ENCODE measurements around the gene SGPP1. TPM values are rescaled to one million over a fixed set of nuclear protein-coding genes. Genes with fewer than 3 reads are reported as not detected.
"Not testable (repeated sequence)": the region's sequence is repeated elsewhere in the genome, so short reads cannot be mapped to it uniquely, and the experiment has no call there.

SGPP1 gene
- total RNA-seq, 1 donor from 2014 or later = 6.5 TPM

DNA sequence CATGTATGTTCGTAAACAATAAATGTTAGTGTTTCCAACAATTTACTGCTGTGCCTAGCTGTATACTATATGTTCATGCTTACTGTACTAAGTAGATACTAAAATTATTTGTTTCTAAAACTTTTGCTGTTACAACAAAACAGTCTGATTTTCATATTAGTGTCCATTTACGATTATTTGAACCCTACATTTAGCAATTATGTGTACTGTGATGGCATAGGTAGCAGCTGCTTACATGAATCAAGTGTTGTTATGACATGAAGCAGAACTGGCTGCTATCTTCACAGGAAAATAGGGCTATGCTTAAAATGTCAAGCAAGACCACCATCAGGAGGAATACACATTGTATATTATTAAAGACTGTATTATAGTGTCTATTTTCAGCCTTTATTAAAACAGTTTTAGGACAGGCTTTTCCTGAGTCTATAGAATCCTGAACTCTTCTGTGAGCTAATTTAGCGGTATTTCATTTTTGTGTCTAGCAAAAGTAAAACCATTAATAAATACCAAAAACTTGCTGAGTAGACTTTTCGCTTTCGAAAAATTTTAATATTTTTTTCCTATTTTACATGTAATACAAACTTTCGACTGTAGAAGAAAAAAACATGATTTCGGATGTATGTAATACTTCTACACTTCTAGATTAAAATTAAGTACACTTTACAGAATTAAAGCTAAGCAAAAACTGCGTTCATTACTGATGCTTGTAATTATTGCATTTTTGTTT, 85.0 kb downstream of the SGPP1 start:
- TF ChIP-seq, protein P1, sequence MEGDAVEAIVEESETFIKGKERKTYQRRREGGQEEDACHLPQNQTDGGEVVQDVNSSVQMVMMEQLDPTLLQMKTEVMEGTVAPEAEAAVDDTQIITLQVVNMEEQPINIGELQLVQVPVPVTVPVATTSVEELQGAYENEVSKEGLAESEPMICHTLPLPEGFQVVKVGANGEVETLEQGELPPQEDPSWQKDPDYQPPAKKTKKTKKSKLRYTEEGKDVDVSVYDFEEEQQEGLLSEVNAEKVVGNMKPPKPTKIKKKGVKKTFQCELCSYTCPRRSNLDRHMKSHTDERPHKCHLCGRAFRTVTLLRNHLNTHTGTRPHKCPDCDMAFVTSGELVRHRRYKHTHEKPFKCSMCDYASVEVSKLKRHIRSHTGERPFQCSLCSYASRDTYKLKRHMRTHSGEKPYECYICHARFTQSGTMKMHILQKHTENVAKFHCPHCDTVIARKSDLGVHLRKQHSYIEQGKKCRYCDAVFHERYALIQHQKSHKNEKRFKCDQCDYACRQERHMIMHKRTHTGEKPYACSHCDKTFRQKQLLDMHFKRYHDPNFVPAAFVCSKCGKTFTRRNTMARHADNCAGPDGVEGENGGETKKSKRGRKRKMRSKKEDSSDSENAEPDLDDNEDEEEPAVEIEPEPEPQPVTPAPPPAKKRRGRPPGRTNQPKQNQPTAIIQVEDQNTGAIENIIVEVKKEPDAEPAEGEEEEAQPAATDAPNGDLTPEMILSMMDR (IDR thresholded peaks at IDR 0.05; ENCODE audit: unreplicated experiment) = no peak
- no peak overlapping the region for H3K27ac Mint-ChIP-seq

DNA sequence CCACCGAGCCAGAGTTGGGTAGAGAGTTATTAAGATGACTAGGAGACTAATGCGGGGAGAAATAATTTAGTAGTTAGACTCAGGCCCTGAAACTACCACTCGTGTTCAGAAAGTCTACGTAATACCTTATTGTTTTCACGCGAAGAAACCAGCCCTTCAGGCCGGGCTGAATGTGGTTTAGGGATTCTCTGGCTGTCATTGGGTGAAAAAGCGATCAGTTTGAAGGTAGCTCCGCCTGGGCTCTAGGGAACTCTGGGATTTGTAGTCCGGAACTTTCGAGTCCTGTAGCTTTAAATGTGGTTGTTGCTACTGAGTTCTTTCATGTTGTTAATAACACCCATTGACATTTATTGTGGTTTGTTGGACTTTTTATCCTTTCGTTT, 85.6 kb downstream of the SGPP1 start:
- peak; percentile 43 for DNase-seq (ENCODE audit: low spot score, unreplicated experiment)
- Mint-ChIP-seq H3K36me3 (ENCODE audit: insufficient read depth) (peaks cover 6% of the 10 kb centered on the region), H3K4me1 (ENCODE audit: low read depth) (peaks cover 1% of the 10 kb centered on the region), H3K27me3 (no peaks in the 10 kb centered on the region), H3K9me3 (ENCODE audit: low read depth) (no peaks in the 10 kb centered on the region), H3K4me3 (ENCODE audit: low read depth) (peak overlapping the region; percentile 85), H3K27ac (peak overlapping the region; percentile 96)
- TF ChIP-seq, protein P1 (IDR thresholded peaks at IDR 0.05; ENCODE audit: unreplicated experiment) = no peak

More for the DNA sequence above, 85.0 kb downstream of the SGPP1 start:
- Mint-ChIP-seq H3K36me3 (ENCODE audit: insufficient read depth) (peaks cover 2% of the 10 kb centered on the region), H3K4me1 (ENCODE audit: low read depth) (peaks cover 3% of the 10 kb centered on the region), H3K27me3 (no peaks in the 10 kb centered on the region), H3K4me3 (ENCODE audit: low read depth) (peak overlapping the region; percentile 85), H3K9me3 (ENCODE audit: low read depth) (no peaks in the 10 kb centered on the region)
- no peak for DNase-seq (ENCODE audit: low spot score, unreplicated experiment)

DNA sequence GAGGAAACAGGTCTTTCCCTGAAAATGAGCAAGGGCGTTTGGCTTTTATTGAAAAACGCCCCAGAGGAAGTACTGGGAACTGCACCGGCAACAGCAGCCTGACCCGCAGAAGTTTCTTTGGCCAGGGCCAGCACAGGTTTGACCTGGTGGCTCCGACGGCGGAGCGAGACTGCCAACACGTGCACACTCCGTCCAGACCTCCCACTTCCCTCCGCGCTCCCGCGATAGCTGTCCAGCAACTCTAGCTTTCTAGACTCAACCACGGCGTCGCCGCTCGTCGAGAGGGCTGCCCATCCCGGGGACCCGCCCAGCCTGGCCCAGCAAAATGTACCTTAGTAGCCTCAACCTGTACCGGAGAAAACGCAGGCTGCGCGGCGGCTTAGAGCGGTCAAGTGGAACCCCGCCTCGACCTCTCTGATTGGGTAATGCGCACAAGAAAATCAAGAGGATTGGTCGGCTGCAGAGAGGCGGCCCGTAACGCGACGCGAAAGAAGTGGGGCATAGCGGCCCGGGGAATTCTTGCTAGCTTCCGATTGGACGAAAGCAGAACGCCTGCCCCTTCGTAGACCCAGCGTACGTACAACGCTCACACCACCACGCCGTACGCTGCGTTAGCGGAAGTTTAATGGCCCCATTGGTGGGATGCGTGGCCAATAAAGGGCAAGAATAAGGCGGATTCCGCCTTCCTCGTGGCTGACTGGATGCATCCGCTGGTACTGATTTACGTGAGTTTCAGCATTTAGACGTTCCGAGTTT, 86.2 kb downstream of the SGPP1 start, which contains the start of gene WDR89:
TSS of gene WDR89 (minus strand) at position 399 of the 756 bp plus-strand sequence. CDS start 41,929 bp downstream, outside the sequence.
- Mint-ChIP-seq H3K9me3 (ENCODE audit: low read depth) (peaks cover 5% of the 10 kb centered on the region), H3K4me1 (ENCODE audit: low read depth) (peaks cover 1% of the 10 kb centered on the region), H3K27me3 (no peaks in the 10 kb centered on the region), H3K4me3 (ENCODE audit: low read depth) (peak within 1 kb of the TSS; percentile 85), H3K36me3 (ENCODE audit: insufficient read depth) (peaks cover 12% of the 10 kb centered on the region), H3K27ac (peak within 1 kb of the TSS; percentile 96)
- TF ChIP-seq, protein P1 (IDR thresholded peaks at IDR 0.05; ENCODE audit: unreplicated experiment) = peak; percentile 84
- DNase-seq (ENCODE audit: low spot score, unreplicated experiment) = peak; percentile 86

DNA sequence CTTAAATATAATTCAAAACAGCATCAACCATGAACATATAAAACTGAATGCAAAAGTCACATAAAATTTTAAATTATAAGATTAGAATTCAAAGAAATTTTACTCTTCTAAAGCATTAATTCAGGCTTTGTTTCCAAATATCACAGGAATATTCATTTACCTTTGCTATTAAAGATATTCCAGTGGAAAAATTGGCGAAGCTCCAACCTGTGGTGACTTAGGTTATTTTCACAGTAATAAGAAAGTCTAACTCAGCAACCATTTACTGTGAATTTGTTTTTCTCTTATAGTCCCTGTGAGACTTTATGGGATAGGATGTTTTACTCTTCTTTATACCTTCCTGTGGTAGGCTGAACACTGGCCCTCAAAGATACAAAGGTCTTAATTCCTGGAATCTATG, 89.4 kb downstream of the SGPP1 start:
- TF ChIP-seq, protein P1 (IDR thresholded peaks at IDR 0.05; ENCODE audit: unreplicated experiment) = no peak
- Mint-ChIP-seq H3K4me1 (ENCODE audit: low read depth) (peaks cover 1% of the 10 kb centered on the region), H3K9me3 (ENCODE audit: low read depth) (peaks cover 24% of the 10 kb centered on the region), H3K36me3 (ENCODE audit: insufficient read depth) (peaks cover 28% of the 10 kb centered on the region), H3K27ac (no peak overlapping the region), H3K4me3 (ENCODE audit: low read depth) (no peak overlapping the region), H3K27me3 (no peaks in the 10 kb centered on the region)
- no peak for DNase-seq (ENCODE audit: low spot score, unreplicated experiment)

DNA sequence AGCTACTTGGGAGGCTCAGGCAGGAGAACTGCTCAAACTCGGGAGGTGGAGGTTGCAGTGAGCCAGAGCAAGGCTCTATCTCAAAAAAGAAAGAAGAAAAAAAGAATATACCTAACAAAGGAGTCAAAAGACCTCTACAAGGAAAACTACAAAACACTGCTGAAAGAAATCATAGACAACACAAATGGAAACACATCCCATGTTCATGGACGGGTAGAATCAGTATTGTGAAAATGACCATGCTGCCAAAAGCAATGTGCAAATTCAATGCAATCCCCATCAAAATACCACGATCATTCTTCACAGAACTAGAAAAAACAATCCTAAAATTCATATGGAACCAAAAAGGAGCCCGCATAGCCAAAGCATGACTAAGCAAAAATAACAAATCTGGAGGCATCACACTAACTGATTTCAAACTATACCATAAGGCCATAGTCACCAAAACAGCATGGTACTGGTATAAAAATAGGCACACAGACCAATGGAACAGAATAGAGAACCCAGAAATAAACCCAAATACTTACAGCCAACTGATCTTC, 91.7 kb downstream of the SGPP1 start:
- peaks cover 28% of the 10 kb centered on the region for H3K36me3 Mint-ChIP-seq (ENCODE audit: insufficient read depth)
- not testable (repeated sequence) for H3K27ac Mint-ChIP-seq; H3K4me1 Mint-ChIP-seq (ENCODE audit: low read depth); DNase-seq (ENCODE audit: low spot score, unreplicated experiment); H3K4me3 Mint-ChIP-seq (ENCODE audit: low read depth); H3K27me3 Mint-ChIP-seq
- H3K9me3 Mint-ChIP-seq (ENCODE audit: low read depth) = peaks cover 24% of the 10 kb centered on the region

Other genes with a start within 250 kb of the SGPP1 start
- 55.3 and 56.7 TPM in 2 replicates for gene PPP2R5E, start 184.7 kb downstream of the SGPP1 start, total RNA-seq
- 18.6 and 20.6 TPM in 2 replicates for gene WDR89, start 86.2 kb downstream of the SGPP1 start, total RNA-seq
- gene SYNE2, start 124.9 kb upstream of the SGPP1 start, total RNA-seq = 108 and 113 TPM in 2 replicates

All from progenitor cell of endocrine pancreas (in vitro differentiated cells).